CD4-positive, alpha-beta T cell treated with Interleukin-15 for 4 hours (primary cell): ENCODE data around the gene ZNF367.
"Not testable (repeated sequence)": the region's sequence is repeated elsewhere in the genome, so short reads cannot be mapped to it uniquely, and the experiment has no call there.

Source experiments
- DNase-seq: peaks from one replicate; pipeline ENCODE4 v3.0.0-alpha.2; 2020; ENCODE audit warnings: low spot score

Gene ZNF367

GRCh38 chr9:96362119-96362518, 56.1 kb downstream of the ZNF367 start:
- not testable (repeated sequence) for DNase-seq

DNA sequence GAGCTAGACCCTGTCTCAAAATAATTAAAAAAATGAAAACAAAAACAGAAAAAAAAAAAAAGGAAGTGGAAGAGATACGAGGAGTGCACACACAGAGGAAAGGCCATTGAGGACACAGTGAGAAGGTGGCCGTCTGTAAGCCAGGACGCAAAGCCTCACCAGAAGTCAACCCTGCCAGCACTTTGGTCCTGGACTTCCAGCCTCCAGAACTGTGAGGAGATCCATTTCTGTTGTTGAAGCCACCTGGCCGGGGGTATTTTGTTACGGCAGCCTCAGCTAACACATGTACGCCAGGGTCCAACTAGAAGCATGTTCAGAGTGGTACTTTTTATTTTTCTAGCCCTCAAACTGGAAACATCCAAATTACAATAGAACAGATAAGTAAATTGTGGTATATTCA, 56.5 kb downstream of the ZNF367 start:
- no peak for DNase-seq

DNA sequence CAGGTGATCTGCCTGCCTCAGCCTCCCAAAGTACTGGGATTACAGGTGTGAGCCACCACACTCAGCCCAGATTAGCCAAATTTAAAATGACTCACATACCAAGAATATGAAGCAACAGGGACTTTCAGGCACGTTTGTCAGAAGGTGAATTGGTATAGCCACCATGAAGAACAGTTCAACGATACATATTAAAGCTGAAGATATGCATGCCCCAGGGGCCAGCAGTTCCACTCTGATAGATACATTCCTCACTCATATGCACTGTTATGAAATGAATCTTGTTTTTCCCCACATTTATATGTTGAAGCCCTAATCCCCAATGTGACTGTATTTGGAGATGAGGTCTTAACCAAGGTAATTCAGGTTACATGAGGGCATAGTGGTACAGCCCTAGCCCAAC, 57.2 kb downstream of the ZNF367 start:
- no peak for DNase-seq

GRCh38 chr9:96360523-96360922, 57.6 kb downstream of the ZNF367 start:
- DNase-seq = not testable (repeated sequence)

GRCh38 chr9:96350866-96351265, 67.3 kb downstream of the ZNF367 start:
- no peak for DNase-seq

DNA sequence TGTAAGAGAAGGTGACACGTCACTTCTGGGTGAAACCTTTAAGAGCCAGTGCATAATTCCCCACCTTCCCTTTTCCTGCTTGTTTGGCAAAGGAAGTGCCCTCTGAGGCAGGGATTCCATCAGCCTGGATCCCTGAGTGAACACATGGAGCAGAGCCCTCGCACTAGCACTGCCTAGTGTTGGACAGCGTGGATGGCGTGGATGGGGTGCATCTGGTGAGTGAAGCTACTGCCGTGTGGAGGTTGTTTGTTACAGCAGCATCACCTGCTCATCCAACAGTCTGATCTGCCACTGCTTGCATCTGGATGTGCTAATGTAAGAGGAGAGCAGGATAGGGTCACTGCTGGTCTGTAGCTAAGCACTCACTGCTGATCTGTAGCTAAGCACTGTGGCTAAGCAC, 69.9 kb downstream of the ZNF367 start:
- DNase-seq = no peak

DNA sequence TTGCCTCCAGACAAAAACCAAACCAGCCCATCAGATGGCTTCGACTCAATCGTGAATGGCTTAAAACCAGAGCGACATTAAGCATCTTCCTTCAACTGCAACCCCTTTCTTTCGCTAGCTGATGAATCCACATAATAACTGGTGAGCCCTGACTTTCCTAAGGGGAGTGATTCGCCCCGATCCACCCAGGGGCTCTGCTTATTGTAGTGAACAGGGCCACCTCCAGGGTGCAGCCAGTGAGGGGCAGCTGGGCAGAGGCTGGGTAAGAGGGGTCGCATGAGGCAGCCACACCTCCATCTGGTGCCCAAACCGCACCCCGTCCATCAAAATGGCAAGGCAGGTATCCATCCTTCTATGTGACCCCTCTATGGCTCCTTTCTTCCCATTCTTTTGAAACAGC, 72.6 kb downstream of the ZNF367 start:
- no peak for DNase-seq

GRCh38 chr9:96344458-96345180, 73.6 kb downstream of the ZNF367 start:
- DNase-seq = no peak

GRCh38 chr9:96343515-96344360, 74.4 kb downstream of the ZNF367 start:
- DNase-seq = no peak

- DNase-seq = no peak
These were observed 75.5 kb downstream of the ZNF367 start for GRCh38 chr9:96342571-96343245.

- DNase-seq = no peak
These were observed 77.5 kb downstream of the ZNF367 start for GRCh38 chr9:96340707-96341106.

- DNase-seq = no peak
These were observed 79.9 kb downstream of the ZNF367 start for GRCh38 chr9:96338299-96338698.
